ENCODE results near the gene CAVIN3.

CAVIN3 gene

DNA sequence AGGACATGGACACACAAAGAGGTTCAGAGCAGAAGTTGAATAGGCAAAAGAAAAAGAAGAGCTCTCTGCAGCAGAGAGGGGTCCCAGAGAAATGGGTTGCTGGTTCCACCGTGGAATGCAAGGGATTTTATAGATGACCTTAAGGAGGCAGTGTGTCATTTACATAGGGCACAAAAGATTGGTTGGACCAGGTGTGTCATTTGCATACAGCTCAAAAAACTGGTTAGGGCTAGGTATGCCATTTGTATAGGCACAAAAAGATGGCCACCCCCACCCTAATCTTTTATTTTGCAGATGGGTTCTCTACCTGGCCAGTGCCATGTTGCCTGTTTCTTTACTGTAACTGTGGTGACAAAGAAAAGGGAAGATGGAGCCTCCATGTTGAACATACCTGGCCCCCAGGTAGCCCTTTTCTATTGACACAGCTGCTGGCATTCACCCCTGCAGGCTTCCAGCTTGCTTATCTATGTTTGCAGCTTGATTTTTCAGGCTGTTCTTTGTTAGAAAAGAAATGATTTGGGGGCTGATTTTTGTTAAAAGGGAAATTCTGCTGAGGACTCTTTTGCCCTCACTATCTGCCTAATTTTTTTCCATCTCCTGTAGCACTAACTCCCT lies 3.1 kb upstream of the CAVIN3 start:
- TF ChIP-seq, protein P1, sequence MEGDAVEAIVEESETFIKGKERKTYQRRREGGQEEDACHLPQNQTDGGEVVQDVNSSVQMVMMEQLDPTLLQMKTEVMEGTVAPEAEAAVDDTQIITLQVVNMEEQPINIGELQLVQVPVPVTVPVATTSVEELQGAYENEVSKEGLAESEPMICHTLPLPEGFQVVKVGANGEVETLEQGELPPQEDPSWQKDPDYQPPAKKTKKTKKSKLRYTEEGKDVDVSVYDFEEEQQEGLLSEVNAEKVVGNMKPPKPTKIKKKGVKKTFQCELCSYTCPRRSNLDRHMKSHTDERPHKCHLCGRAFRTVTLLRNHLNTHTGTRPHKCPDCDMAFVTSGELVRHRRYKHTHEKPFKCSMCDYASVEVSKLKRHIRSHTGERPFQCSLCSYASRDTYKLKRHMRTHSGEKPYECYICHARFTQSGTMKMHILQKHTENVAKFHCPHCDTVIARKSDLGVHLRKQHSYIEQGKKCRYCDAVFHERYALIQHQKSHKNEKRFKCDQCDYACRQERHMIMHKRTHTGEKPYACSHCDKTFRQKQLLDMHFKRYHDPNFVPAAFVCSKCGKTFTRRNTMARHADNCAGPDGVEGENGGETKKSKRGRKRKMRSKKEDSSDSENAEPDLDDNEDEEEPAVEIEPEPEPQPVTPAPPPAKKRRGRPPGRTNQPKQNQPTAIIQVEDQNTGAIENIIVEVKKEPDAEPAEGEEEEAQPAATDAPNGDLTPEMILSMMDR (IDR thresholded peaks at IDR 0.05; ENCODE audit: low read depth, low read length, poor library complexity, severe bottlenecking), result no peak
- TF ChIP-seq EZH2phosphoT487 (IDR thresholded peaks at IDR 0.05; ENCODE audit: borderline replicate concordance, low read length), result no peak
- H3F3A ChIP-seq (ENCODE audit: control insufficient read depth, insufficient read depth), result no peaks in the 10 kb centered on the region
- H3K4me3 ChIP-seq (ENCODE audit: low read length), result no peak overlapping the region
- no peak overlapping the region for H3K27ac ChIP-seq (ENCODE audit: low read depth, low read length)
- peaks cover 10% of the 10 kb centered on the region; the same call in 1 of the 2 replicates for H3K27me3 ChIP-seq (ENCODE audit: control insufficient read depth, low read length)
- H3K4me1 ChIP-seq (ENCODE audit: control insufficient read depth, low read length), result no peaks in the 10 kb centered on the region
- H3K9me3 ChIP-seq (ENCODE audit: control insufficient read depth, insufficient read depth, low read length), result no peaks in the 10 kb centered on the region
- no peaks in the 10 kb centered on the region for H3K36me3 ChIP-seq (ENCODE audit: control insufficient read depth, low read length)
- H4K20me1 ChIP-seq (ENCODE audit: control insufficient read depth, insufficient read depth, low read depth, low read length), result no peaks in the 10 kb centered on the region
- no peak overlapping the region for H3K4me2 ChIP-seq (ENCODE audit: low read length)
- H3K9me2 ChIP-seq (replicated peaks; ENCODE audit: control insufficient read depth, low read length), result no peaks in the 10 kb centered on the region
- no peaks in the 10 kb centered on the region for H3K79me2 ChIP-seq (ENCODE audit: control insufficient read depth, low read length)

DNA sequence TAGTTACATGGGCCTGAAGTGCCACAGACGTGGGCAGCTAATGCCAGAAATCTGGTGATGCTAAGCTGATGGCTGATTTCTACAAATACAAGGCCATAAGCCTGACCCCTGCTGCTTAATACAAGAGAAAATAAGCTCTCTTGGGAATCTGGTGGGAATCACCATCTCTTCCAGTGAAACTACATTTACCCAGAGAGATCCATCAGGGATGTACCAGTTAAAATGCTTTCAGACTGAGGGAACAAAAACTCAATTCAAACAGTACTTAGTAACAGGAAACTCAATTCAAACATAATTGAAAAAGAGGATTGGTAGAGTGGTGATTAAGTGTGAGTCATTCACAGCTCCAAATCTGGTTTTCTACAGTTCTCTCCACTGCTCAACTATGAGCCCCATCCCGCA lies 1.7 kb upstream of the CAVIN3 start:
- TF ChIP-seq, protein P1 (IDR thresholded peaks at IDR 0.05; ENCODE audit: low read depth, low read length, poor library complexity, severe bottlenecking), result no peak
- TF ChIP-seq EZH2phosphoT487 (IDR thresholded peaks at IDR 0.05; ENCODE audit: borderline replicate concordance, low read length), result no peak

DNA sequence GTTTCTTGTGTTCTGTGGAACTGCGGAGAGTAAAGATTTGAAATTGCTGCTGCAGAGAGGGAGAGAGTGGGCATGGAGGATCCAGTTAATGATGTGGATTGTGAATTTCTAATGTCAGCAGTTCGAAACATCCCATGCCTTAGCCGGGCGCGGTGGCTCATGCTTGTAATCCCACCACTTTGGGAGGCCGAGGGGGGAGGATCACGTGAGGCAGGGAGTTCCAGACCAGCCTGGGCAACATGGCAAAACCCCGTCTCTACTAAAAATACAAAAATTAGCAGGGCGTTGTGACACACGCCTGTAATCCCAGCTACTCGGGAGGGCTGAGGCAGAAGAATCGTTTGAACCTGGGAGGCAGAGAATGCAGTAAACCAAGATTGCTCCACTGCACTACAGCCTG lies 1.1 kb upstream of the CAVIN3 start:
- no peaks in the 10 kb centered on the region for H3F3A ChIP-seq (ENCODE audit: control insufficient read depth, insufficient read depth)
- no peak for TF ChIP-seq EZH2phosphoT487 (IDR thresholded peaks at IDR 0.05; ENCODE audit: borderline replicate concordance, low read length)
- TF ChIP-seq, protein P1 (IDR thresholded peaks at IDR 0.05; ENCODE audit: low read depth, low read length, poor library complexity, severe bottlenecking), result no peak
- H3K4me2 ChIP-seq (ENCODE audit: low read length), result no peak overlapping the region
- H3K27ac ChIP-seq (ENCODE audit: low read depth, low read length), result no peak overlapping the region
- H3K27me3 ChIP-seq (ENCODE audit: control insufficient read depth, low read length), result peaks cover 6% of the 10 kb centered on the region; the same call in 1 of the 2 replicates
- H3K36me3 ChIP-seq (ENCODE audit: control insufficient read depth, low read length), result no peaks in the 10 kb centered on the region
- H3K9me2 ChIP-seq (replicated peaks; ENCODE audit: control insufficient read depth, low read length), result no peaks in the 10 kb centered on the region
- H3K4me1 ChIP-seq (ENCODE audit: control insufficient read depth, low read length), result no peaks in the 10 kb centered on the region
- no peaks in the 10 kb centered on the region for H4K20me1 ChIP-seq (ENCODE audit: control insufficient read depth, insufficient read depth, low read depth, low read length)
- H3K9me3 ChIP-seq (ENCODE audit: control insufficient read depth, insufficient read depth, low read length), result no peaks in the 10 kb centered on the region
- no peak overlapping the region for H3K4me3 ChIP-seq (ENCODE audit: low read length)
- H3K79me2 ChIP-seq (ENCODE audit: control insufficient read depth, low read length), result no peaks in the 10 kb centered on the region

More for the DNA sequence above, 1.7 kb upstream of the CAVIN3 start:
- Histone ChIP-seq H3K36me3 (ENCODE audit: control insufficient read depth, low read length) (no peaks in the 10 kb centered on the region), H3K27ac (ENCODE audit: low read depth, low read length) (no peak overlapping the region), H3K27me3 (ENCODE audit: control insufficient read depth, low read length) (peaks cover 5% of the 10 kb centered on the region; the same call in 1 of the 2 replicates), H3K4me2 (ENCODE audit: low read length) (no peak overlapping the region), H3K9me2 (replicated peaks; ENCODE audit: control insufficient read depth, low read length) (no peaks in the 10 kb centered on the region), H3F3A (ENCODE audit: control insufficient read depth, insufficient read depth) (no peaks in the 10 kb centered on the region), H3K79me2 (ENCODE audit: control insufficient read depth, low read length) (no peaks in the 10 kb centered on the region), H3K9me3 (ENCODE audit: control insufficient read depth, insufficient read depth, low read length) (no peaks in the 10 kb centered on the region), H3K4me3 (ENCODE audit: low read length) (no peak overlapping the region), H4K20me1 (ENCODE audit: control insufficient read depth, insufficient read depth, low read depth, low read length) (no peaks in the 10 kb centered on the region), H3K4me1 (ENCODE audit: control insufficient read depth, low read length) (no peaks in the 10 kb centered on the region)
